Amygdala (tissue), 56 donors: ENCODE results near the gene LRRC23.

ENCODE experiments used
- DNase-seq, 56 donors: peaks; one replicate each; lab custom pipeline; 2025; lab: John Stamatoyannopoulos, UW

The LRRC23 gene

GRCh38 chr12:6923851-6924250 is 19.2 kb downstream of the LRRC23 start:
- no peak for DNase-seq

DNA sequence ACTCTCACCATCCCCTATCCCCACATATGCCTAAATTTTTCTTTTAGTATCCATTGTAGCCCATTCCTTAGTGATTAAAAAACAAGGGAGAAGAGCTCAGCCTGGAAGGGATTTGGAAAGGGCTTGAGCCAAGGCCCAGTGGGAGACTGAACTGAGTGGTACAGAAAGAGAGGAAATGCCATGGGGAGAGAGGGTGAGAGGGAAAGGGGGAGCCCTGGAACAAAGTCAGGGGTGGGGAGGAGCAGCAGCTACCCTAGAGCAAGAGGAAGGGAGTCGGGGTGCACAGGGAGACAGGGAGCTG is 20.6 kb downstream of the LRRC23 start:
- DNase-seq, result peak in 5 of 56 donors; percentile 33 to 67 (median 51)

GRCh38 chr12:6925540-6926279 is 21.1 kb downstream of the LRRC23 start:
- peak in 46 of 56 donors; percentile 26 to 76 (median 58) for DNase-seq

- peak in 53 of 56 donors; percentile 28 to 88 (median 72) for DNase-seq
Observed at GRCh38 chr12:6927379-6928021, 22.9 kb downstream of the LRRC23 start, which contains the start of gene ATN1. Gene ATN1 (plus strand): TSS chr12:6927959. CDS start chr12:6934002, 6,043 bp downstream.

DNA sequence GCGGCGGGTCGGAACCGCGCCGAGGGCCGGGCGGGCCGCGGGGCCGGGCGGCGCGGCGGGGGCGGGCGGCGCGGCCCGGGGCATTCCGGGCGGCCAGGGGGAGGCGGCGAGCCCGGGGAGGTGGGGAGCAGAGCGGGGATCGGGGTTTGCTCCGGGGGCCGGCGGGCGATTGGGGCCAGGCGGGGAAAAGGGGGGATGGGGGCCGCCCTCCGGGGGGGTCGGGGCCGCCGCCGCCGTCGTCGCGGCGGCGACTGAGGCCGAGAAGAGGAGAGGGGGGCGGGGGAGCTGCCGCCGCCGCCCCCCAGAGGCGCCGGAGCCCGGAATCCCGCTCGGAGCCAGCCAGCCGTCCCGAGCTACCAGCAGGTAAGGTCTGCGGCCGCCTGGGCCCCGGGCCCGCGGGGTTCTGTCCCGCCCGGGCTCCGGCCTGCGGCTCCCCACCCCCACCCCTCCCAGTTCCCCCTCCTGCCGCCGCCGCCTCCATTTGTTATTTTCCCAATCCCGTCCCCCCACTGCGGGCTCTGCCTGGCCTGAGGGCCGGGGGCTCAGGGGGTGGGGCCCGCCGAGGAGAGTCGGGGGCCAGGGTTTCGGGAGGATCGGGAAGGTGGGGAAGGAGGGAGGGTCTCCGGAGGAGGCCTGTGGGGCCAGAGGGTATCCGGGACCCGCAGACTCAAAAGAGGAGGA is 23.5 kb downstream of the LRRC23 start:
- peak in 10 of 56 donors; percentile 21 to 61 (median 46) for DNase-seq

- peak in 3 of 56 donors; percentile 39 to 58 (median 42) for DNase-seq
Observed at GRCh38 chr12:6928703-6929407, 24.2 kb downstream of the LRRC23 start.

GRCh38 chr12:6929466-6930452 is 25.1 kb downstream of the LRRC23 start:
- no peak for DNase-seq

- no peak for DNase-seq
Observed at GRCh38 chr12:6932766-6933165, 28.1 kb downstream of the LRRC23 start.

DNA sequence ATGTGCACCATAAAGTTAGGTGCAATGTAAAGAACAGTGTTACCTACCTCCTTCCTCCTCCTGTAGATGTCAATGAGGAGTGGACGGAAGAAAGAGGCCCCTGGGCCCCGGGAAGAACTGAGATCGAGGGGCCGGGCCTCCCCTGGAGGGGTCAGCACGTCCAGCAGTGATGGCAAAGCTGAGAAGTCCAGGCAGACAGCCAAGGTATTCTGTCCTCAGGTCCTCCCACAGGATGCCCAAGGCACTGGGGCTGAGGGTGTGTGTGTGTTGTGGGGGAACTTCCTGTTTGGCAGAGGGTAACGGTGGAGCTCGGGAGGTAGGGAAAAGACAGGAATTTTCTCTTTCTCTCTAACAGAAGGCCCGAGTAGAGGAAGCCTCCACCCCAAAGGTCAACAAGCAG is 29.5 kb downstream of the LRRC23 start:
- peak in 1 of 56 donors; percentile 5 for DNase-seq

DNA sequence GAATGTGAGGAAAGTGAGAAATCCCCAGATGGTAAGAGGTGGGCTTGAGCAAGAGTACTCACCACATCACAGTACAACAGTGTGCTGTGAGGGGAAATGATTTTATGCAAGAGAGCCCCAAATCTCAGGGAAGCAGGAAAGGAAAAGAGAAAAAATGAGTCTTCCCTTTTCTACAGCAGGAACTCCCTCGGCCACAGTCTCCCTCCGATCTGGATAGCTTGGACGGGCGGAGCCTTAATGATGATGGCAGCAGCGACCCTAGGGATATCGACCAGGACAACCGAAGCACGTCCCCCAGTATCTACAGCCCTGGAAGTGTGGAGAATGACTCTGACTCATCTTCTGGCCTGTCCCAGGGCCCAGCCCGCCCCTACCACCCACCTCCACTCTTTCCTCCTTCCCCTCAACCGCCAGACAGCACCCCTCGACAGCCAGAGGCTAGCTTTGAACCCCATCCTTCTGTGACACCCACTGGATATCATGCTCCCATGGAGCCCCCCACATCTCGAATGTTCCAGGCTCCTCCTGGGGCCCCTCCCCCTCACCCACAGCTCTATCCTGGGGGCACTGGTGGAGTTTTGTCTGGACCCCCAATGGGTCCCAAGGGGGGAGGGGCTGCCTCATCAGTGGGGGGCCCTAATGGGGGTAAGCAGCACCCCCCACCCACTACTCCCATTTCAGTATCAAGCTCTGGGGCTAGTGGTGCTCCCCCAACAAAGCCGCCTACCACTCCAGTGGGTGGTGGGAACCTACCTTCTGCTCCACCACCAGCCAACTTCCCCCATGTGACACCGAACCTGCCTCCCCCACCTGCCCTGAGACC is 31.0 kb downstream of the LRRC23 start:
- DNase-seq, result no peak

DNA sequence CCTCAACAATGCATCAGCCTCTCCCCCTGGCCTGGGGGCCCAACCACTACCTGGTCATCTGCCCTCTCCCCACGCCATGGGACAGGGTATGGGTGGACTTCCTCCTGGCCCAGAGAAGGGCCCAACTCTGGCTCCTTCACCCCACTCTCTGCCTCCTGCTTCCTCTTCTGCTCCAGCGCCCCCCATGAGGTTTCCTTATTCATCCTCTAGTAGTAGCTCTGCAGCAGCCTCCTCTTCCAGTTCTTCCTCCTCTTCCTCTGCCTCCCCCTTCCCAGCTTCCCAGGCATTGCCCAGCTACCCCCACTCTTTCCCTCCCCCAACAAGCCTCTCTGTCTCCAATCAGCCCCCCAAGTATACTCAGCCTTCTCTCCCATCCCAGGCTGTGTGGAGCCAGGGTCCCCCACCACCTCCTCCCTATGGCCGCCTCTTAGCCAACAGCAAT is 31.6 kb downstream of the LRRC23 start:
- DNase-seq, result no peak

- DNase-seq, result peak in 3 of 56 donors; percentile 15 to 62 (median 52)
Observed at GRCh38 chr12:6936636-6937480, 32.2 kb downstream of the LRRC23 start.

GRCh38 chr12:6937481-6938352 is 33.1 kb downstream of the LRRC23 start:
- peak; percentile 19 to 95 (median 84) for DNase-seq

- no peak for DNase-seq
Observed at GRCh38 chr12:6938353-6939190, 34.0 kb downstream of the LRRC23 start.

- no peak for DNase-seq
Observed at GRCh38 chr12:6939191-6939540, 34.5 kb downstream of the LRRC23 start.

GRCh38 chr12:6941267-6941666 is 36.6 kb downstream of the LRRC23 start:
- peak in 1 of 56 donors; percentile 35 for DNase-seq
